GM19463 (cell line): ENCODE data around the gene CEP120.
"Not testable (repeated sequence)": the region's sequence is repeated elsewhere in the genome, so short reads cannot be mapped to it uniquely, and the experiment has no call there.

Experiments
- ATAC-seq: cut with Tn5 transposase; IDR thresholded peaks from one replicate; pipeline ENCODE4 v1.9.1; 2021; ENCODE audit warnings: mild to moderate bottlenecking, moderate library complexity; ENCODE audit not compliant: unreplicated experiment

Gene CEP120

DNA sequence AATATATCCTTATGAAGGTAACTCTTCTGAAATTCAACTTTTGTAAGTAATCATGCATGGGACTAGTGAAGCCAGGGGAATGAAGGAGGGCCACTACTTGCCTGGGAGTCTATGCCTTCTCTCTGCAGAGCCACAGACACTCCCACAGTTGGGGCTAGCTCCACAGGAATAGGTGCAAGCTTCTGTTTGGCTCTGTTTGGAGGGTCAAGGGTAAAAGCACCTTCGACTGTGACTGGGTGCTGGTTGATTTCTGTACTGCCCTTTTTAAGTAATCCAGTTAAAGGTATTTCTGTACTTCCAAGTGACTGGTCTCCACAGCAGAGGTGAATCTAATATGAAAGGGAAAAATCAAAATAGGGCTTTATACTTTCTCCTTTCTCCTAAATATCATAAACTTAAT is 32.2 kb downstream of the CEP120 start:
- ATAC-seq: peak; percentile 56

DNA sequence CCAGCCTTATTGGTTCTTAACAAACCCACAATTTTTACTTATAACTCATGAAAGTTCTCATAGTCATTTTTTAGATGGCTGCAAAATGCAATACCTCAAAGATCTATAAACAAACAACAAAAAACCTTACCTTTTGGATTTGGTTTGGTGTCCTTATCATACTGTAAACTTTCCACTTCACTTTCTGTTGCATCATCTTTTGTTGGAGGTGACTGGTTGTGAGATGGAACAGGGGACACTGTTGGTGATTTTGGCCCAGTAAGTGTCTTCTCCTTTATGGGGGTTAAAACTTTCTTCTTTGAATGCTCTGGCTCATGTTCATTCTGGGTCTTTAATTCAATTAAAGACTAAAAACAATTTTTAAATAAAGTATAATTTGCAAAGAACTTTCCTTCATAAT is 33.4 kb downstream of the CEP120 start:
- ATAC-seq: no peak

- no peak for ATAC-seq
Observed at GRCh38 chr5:123387313-123387712, 35.9 kb downstream of the CEP120 start.

- no peak for ATAC-seq
Observed at GRCh38 chr5:123382252-123382651, 41.0 kb downstream of the CEP120 start.

GRCh38 chr5:123371575-123372179 is 51.5 kb downstream of the CEP120 start:
- ATAC-seq: no peak

- ATAC-seq: no peak
Observed at GRCh38 chr5:123369371-123369968, 53.7 kb downstream of the CEP120 start.

GRCh38 chr5:123367739-123368138 is 55.5 kb downstream of the CEP120 start:
- no peak for ATAC-seq

DNA sequence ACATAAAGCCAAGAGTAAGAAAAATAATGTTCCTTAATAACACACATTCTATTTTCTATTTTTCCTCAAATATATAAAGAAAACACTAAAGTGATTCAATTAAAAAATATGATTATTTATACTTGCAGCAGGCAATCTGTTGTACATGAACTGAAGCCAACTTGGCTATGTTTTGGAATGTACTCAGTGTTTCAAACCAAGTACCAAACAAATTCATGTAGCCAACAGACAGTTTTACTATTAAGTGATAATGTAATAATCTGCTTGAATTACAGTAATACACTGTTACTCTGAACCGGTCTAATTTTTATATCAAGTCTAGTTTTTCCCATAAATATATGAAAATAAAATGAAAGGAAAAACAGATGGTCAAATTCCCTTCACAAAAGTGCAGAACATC is 58.0 kb downstream of the CEP120 start:
- ATAC-seq: no peak

- no peak for ATAC-seq
Observed at GRCh38 chr5:123364441-123365155, 58.6 kb downstream of the CEP120 start.

GRCh38 chr5:123360910-123361309 is 62.3 kb downstream of the CEP120 start:
- ATAC-seq: no peak

DNA sequence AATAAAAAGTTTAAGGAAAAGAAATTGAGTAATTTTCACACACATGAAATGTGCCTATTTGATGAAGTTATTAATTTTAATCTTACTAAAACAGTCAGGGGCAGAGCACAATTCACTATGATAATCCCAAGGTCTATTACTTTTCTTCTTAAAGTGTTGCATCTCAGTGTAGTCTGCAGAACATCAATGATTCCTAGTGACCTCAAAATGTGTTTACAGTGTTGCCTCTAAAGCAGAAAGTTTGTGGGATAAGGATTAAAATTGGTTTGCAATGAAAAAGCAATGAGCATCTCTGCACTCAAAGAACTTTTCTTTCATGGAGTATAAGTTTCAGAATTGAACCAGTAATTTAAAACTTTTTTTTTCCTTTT is 63.0 kb downstream of the CEP120 start:
- ATAC-seq: no peak

DNA sequence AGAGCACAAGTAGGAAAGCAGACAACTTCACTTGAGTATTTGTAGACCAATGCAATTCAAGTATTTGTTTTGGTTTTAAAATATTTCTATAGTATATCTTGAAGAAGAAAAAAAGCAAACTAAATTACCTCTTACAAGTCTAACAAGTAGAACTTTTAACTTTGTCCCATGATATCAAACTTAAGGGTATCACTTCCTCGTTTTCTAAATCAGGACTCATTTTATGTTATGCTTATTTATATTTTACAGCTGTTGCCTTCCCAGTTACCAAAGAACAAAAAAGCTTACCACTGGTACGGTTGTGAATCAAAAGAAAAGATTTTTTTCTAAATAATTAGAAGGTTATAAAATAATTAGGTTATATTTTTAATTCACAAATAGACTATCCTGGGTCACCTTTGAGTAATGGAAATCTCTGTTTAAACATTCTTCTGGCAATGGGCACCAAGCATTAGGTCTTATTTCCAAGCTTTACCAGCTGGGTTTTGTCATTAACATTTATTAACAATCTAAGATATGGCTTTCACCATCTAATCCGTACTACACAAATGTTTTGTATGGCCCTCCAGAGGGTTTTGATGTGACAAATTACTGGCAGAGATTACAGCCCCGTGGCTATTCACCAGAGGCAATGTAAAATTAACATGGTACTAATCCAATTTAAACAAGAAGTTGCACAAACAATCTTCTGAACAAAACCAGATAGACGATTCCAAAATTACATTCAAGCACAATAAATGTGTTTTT is 63.6 kb downstream of the CEP120 start:
- no peak for ATAC-seq

GRCh38 chr5:123358751-123359150 is 64.5 kb downstream of the CEP120 start:
- ATAC-seq: no peak

DNA sequence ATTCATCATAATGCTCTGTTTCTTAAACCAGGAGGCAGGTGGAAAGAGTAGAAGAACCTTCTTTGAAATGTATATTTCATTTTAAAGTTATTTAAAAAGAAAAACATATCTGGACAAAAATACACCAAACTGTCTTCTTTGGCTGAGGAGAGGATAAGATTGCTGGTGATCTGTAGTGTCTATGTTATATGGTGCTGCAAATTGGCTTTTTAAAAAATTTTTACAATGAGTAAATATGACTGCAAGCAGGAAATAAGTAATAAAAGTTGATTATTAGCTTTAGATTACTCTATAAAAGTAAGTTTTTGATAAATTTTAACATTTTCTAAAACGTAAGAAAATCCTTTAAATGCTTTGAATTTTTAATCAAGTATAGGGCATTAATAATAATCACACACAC is 64.9 kb downstream of the CEP120 start:
- ATAC-seq: no peak

DNA sequence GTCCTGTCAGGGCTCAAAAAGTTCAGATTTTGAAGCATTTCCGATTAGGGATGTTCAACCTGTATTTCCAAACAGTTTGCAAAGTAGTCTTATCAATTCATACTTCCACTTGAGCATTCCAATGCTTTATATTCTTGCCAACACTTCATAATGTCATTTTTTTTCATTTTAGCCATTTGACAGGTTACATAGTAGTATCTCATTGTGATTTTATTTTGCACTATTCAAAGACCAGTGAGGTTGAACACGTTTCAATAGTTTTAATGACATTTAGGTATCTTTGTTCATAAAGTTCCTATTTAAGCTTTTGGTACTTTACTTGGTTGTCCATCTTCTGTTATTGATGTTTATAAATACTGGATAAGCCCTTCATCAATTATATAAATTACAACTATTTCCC is 71.4 kb downstream of the CEP120 start:
- ATAC-seq: no peak

DNA sequence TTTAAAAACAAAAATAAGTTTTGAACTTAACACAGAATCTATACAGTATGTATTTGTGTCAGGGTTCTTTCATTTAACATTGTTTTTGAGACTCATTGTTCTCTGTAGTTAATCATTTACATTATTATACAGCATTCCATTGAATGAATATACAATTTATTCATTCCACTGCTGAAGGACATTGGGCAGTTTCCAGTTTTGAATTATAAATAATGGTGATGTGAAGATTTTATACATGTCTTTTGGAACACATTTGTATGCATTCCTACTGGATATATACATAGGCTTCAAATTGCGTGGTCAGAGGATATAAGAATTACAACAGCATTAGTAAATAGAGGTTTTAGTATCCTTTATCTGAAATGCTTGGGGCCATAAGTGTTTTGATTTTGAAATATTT is 72.0 kb downstream of the CEP120 start:
- ATAC-seq: no peak

DNA sequence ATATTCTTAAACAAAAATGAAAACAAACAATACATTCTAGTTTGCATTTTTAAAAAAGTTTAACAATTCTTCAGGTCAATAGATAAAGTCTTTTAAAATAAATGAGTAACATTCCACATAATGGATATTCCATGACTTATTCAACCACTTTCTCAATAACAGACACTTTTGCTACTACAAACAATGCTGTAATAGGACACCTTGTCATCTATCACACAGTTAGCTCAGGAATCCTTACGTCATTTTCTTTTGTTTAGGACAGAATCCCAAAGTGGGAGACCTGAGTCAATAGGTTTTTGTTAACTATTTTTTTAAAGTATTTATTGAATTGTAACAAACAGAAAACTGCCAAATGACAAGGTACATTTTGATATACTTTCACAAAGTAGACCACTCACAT is 72.5 kb downstream of the CEP120 start:
- no peak for ATAC-seq

DNA sequence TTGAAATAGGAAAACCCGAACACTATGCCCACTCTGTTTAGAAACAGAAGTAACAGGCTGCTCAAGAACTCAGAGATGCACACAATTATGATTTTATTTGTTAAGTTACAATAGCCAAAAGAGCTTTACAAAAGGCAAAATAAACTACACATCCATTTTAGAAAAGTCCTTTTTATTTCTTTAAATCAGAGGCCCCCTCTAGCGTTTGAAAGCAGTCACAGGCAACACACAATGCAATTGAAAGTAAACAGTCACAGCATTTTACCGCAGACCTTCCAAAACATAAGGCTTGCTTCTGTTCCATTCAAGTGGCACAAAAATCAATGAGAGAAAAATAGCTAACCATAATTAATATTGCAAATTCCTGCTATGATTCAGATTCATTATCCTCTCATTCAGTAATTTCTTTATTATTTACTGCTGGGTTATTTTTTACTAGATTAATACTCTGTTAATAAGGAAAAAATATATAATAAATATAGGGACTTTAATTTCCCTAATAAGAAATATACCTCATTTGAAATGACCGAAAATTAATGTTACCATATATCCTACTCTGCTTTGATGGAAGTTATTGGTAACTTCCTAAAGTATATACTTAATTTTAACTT is 78.3 kb downstream of the CEP120 start:
- no peak for ATAC-seq

DNA sequence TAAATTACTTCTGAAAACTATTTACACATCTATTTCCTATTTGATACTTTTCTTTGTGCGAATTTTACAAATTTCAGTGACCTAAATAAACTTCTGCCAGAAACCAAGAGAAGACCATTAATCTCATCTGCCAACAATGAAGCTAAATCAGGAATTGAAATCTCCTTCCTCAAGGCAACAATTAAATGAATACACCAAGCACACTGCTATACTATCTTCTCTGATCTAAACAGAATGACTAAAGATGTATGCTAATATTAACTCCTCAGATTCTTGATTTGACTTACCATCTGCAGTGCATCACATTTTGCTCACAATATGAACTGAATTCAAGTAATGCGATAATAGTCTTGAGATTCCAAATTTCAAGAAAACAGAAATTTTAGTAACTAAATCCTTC is 82.3 kb downstream of the CEP120 start:
- no peak for ATAC-seq

DNA sequence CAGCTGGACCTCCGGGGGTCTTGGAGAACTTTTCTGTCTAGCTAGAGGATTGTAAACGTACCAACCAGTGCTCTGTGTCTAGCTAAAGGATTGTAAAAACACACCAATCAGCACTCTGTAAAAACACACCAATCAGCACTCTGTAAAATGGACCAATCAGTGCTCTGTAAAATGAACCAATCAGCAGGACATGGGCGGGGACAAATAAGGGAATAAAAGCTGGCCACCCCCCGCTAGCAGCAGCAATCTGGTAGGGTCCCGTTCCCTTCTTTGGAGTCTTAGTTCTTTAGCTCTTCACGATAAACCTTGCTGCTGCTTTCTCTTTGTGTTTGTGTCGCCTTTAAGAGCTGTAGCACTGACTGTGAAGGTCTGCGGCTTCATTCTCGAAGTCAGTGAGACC is 114.8 kb downstream of the CEP120 start:
- ATAC-seq: not testable (repeated sequence)

GRCh38 chr5:123305751-123306150 is 117.5 kb downstream of the CEP120 start:
- ATAC-seq: no peak
